H1 (cell line): ENCODE measurements around the gene SERGEF. TPM values are rescaled to one million over a fixed set of nuclear protein-coding genes. Genes with fewer than 3 reads are reported as not detected.

Experiments used
- polyA plus RNA-seq, 7 experiments: library from polyadenylated mRNA; depleted of rRNA in 3 of 7; stranded (reverse) in 5 of 7; unstranded in 2 of 7; fragments of >200 nt in 5 of 7; fragments of 200-250 nt in 2 of 7; gene quantifications; 1 replicate in 5 of 7; 2 replicates in 1 of 7; 4 replicates in 1 of 7; pipeline versions ENCODE4 v1.2.1 to v1.2.3, GENCODE V29; 2011 to 2013; ENCODE audit warnings: missing spikeins in 2 of 7, mixed read lengths in 2 of 7
- total RNA-seq: library from RNA; stranded (reverse); fragmentation: NEBNext Ultra II Directional; extraction: Animal tissue kit (Norgen Biotek cat#: 25700); gene quantifications from 2 replicates; pipeline ENCODE4 v1.2.1, GENCODE V29; 2021
- TF ChIP-seq, protein P1 (sequence below): fragments of 300-600 bp; sonication (generic); IDR thresholded peaks from 2 replicates; pipeline ENCODE4 v1.7.1; 2012; ENCODE audit warnings: low read length, moderate library complexity, mild to moderate bottlenecking, inconsistent platforms; ENCODE audit not compliant: insufficient replicate concordance

SERGEF gene
- total and polyA plus RNA-seq, 2 of the 8 experiments (the other 6 are each of a cell fraction or from before 2014, with no cell fraction given), result 16.6 to 28.8 TPM

DNA sequence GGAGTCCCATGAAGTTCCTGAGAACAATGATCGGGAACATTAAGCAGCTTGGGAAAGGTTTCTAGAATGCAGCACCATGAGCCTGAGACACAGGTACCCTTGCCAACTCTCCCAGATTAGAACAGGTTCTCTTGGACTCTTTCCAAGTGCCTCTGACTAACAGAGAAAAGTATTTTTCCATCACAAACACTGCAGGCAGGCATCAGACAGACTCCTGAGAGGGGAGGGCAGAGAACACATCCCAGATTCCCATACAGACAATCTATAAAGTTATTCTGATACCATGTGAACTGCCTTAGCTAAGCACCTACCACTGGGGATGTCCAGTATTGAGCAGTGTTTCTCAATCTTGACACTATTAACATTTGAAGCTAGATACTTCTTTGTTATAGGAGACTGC lies 27.3 kb downstream of the SERGEF start (continued):
- TF ChIP-seq, protein P1, sequence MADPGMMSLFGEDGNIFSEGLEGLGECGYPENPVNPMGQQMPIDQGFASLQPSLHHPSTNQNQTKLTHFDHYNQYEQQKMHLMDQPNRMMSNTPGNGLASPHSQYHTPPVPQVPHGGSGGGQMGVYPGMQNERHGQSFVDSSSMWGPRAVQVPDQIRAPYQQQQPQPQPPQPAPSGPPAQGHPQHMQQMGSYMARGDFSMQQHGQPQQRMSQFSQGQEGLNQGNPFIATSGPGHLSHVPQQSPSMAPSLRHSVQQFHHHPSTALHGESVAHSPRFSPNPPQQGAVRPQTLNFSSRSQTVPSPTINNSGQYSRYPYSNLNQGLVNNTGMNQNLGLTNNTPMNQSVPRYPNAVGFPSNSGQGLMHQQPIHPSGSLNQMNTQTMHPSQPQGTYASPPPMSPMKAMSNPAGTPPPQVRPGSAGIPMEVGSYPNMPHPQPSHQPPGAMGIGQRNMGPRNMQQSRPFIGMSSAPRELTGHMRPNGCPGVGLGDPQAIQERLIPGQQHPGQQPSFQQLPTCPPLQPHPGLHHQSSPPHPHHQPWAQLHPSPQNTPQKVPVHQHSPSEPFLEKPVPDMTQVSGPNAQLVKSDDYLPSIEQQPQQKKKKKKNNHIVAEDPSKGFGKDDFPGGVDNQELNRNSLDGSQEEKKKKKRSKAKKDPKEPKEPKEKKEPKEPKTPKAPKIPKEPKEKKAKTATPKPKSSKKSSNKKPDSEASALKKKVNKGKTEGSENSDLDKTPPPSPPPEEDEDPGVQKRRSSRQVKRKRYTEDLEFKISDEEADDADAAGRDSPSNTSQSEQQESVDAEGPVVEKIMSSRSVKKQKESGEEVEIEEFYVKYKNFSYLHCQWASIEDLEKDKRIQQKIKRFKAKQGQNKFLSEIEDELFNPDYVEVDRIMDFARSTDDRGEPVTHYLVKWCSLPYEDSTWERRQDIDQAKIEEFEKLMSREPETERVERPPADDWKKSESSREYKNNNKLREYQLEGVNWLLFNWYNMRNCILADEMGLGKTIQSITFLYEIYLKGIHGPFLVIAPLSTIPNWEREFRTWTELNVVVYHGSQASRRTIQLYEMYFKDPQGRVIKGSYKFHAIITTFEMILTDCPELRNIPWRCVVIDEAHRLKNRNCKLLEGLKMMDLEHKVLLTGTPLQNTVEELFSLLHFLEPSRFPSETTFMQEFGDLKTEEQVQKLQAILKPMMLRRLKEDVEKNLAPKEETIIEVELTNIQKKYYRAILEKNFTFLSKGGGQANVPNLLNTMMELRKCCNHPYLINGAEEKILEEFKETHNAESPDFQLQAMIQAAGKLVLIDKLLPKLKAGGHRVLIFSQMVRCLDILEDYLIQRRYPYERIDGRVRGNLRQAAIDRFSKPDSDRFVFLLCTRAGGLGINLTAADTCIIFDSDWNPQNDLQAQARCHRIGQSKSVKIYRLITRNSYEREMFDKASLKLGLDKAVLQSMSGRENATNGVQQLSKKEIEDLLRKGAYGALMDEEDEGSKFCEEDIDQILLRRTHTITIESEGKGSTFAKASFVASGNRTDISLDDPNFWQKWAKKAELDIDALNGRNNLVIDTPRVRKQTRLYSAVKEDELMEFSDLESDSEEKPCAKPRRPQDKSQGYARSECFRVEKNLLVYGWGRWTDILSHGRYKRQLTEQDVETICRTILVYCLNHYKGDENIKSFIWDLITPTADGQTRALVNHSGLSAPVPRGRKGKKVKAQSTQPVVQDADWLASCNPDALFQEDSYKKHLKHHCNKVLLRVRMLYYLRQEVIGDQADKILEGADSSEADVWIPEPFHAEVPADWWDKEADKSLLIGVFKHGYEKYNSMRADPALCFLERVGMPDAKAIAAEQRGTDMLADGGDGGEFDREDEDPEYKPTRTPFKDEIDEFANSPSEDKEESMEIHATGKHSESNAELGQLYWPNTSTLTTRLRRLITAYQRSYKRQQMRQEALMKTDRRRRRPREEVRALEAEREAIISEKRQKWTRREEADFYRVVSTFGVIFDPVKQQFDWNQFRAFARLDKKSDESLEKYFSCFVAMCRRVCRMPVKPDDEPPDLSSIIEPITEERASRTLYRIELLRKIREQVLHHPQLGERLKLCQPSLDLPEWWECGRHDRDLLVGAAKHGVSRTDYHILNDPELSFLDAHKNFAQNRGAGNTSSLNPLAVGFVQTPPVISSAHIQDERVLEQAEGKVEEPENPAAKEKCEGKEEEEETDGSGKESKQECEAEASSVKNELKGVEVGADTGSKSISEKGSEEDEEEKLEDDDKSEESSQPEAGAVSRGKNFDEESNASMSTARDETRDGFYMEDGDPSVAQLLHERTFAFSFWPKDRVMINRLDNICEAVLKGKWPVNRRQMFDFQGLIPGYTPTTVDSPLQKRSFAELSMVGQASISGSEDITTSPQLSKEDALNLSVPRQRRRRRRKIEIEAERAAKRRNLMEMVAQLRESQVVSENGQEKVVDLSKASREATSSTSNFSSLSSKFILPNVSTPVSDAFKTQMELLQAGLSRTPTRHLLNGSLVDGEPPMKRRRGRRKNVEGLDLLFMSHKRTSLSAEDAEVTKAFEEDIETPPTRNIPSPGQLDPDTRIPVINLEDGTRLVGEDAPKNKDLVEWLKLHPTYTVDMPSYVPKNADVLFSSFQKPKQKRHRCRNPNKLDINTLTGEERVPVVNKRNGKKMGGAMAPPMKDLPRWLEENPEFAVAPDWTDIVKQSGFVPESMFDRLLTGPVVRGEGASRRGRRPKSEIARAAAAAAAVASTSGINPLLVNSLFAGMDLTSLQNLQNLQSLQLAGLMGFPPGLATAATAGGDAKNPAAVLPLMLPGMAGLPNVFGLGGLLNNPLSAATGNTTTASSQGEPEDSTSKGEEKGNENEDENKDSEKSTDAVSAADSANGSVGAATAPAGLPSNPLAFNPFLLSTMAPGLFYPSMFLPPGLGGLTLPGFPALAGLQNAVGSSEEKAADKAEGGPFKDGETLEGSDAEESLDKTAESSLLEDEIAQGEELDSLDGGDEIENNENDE, result no peak
